Neural cell (in vitro differentiated cells): ENCODE results near the gene SYT4. TPM values are rescaled to one million over a fixed set of nuclear protein-coding genes. Genes with fewer than 3 reads are reported as not detected.

Experiments
- H2AFZ ChIP-seq: fragments of 200-600, 300-800 bp; sonication (generic), shearing (Covaris generic); 2 replicates; pipeline ENCODE4 v1.6.0; 2014; ENCODE audit warnings: low read depth, mild to moderate bottlenecking, antibody characterized with exemption, low read length, moderate library complexity
- H3F3A ChIP-seq: fragments of 200-600 bp; shearing (Covaris generic); 2 replicates; pipeline ENCODE4 v1.6.1; 2016; ENCODE audit warnings: mild to moderate bottlenecking, moderate library complexity, mixed read lengths, antibody characterized with exemption, low read length; ENCODE audit not compliant: insufficient read depth, poor library complexity, severe bottlenecking
- H3K27ac ChIP-seq: fragments of 200-600, 300-800 bp; sonication (generic), shearing (Covaris generic); 2 replicates; pipeline ENCODE4 v1.5.1; 2014; ENCODE audit warnings: mild to moderate bottlenecking, low read length, moderate library complexity
- H3K27me3 ChIP-seq: fragments of 300-800, 200-600 bp; sonication (generic), shearing (Covaris generic); 2 replicates; pipeline ENCODE4 v1.6.0; 2014; ENCODE audit warnings: mild to moderate bottlenecking, low read depth, low read length, moderate library complexity; ENCODE audit not compliant: insufficient read depth
- H3K36me3 ChIP-seq: fragments of 300-800, 200-600 bp; sonication (generic), shearing (Covaris generic); 2 replicates; pipeline ENCODE4 v1.5.1; 2014; ENCODE audit warnings: mild to moderate bottlenecking, antibody characterized with exemption, low read length, moderate library complexity; ENCODE audit not compliant: insufficient read depth
- H3K4me2 ChIP-seq: fragments of 300-800, 200-600 bp; sonication (generic), shearing (Covaris generic); 2 replicates; pipeline ENCODE4 v1.6.0; 2014; ENCODE audit warnings: mild to moderate bottlenecking, low read length
- H3K4me3 ChIP-seq: fragments of 300-800, 200-600 bp; sonication (generic), shearing (Covaris generic); 2 replicates; pipeline ENCODE4 v1.5.1; 2014; ENCODE audit warnings: mild to moderate bottlenecking, low read length, moderate library complexity
- H3K79me2 ChIP-seq: fragments of 200-600 bp; shearing (Covaris generic); replicated peaks from 2 replicates; pipeline ENCODE4 v1.6.0; 2014; ENCODE audit warnings: mild to moderate bottlenecking, low read length, moderate library complexity; ENCODE audit not compliant: insufficient read depth
- H3K9ac ChIP-seq: fragments of 300-800, 200-600 bp; sonication (generic), shearing (Covaris generic); 2 replicates; pipeline ENCODE4 v1.6.1; 2016; ENCODE audit warnings: mild to moderate bottlenecking, low read length, mixed read lengths
- H3K9me2 ChIP-seq: fragments of 200-600 bp; shearing (Covaris generic); 2 replicates; pipeline ENCODE4 v1.6.1; 2016; ENCODE audit warnings: mild to moderate bottlenecking, low read length, mixed read lengths; ENCODE audit not compliant: insufficient read depth
- H3K9me3 ChIP-seq: fragments of 200-600, 300-800 bp; sonication (generic), shearing (Covaris generic); 2 replicates; pipeline ENCODE4 v1.6.1; 2016; ENCODE audit warnings: mild to moderate bottlenecking, mixed run types, low read length, moderate library complexity, mixed read lengths
- H4K20me1 ChIP-seq: fragments of 200-600 bp; shearing (Covaris generic); 2 replicates; pipeline ENCODE4 v1.6.1; 2016; ENCODE audit warnings: mild to moderate bottlenecking, mixed run types; ENCODE audit not compliant: insufficient read depth
- EP300 ChIP-seq: fragments of 450-650 bp; conservative IDR thresholded peaks from 2 replicates; pipeline ENCODE4 v1.6.1; 2014; ENCODE audit warnings: antibody characterized with exemption, mild to moderate bottlenecking, moderate library complexity; ENCODE audit not compliant: poor library complexity, severe bottlenecking
- EZH2 ChIP-seq: fragments of 200-600, 300-800 bp; shearing (Covaris generic), sonication (generic); IDR thresholded peaks from 2 replicates; pipeline ENCODE4 v1.6.1; 2014; ENCODE audit warnings: antibody characterized with exemption, low read length, borderline replicate concordance, mild to moderate bottlenecking; ENCODE audit not compliant: insufficient read depth, poor library complexity, severe bottlenecking
- MXI1 ChIP-seq: fragments of 450-650 bp; conservative IDR thresholded peaks from 2 replicates; pipeline ENCODE4 v1.6.1; 2014; ENCODE audit warnings: antibody characterized with exemption, mild to moderate bottlenecking; ENCODE audit not compliant: poor library complexity, severe bottlenecking
- POLR2AphosphoS5 ChIP-seq: IDR thresholded peaks from 2 replicates; pipeline ENCODE4 v1.6.1; 2012
- RAD21 ChIP-seq: fragments of 450-650 bp; conservative IDR thresholded peaks from 2 replicates; pipeline ENCODE4 v1.6.1; 2014; ENCODE audit warnings: antibody characterized with exemption, mild to moderate bottlenecking, moderate library complexity
- REST ChIP-seq: IDR thresholded peaks from 2 replicates; pipeline ENCODE4 v1.6.1; 2012; ENCODE audit warnings: borderline replicate concordance
- SMC3 ChIP-seq: fragments of 450-650 bp; conservative IDR thresholded peaks from 2 replicates; pipeline ENCODE4 v1.6.1; 2014; ENCODE audit warnings: antibody characterized with exemption, mild to moderate bottlenecking, moderate library complexity; ENCODE audit not compliant: poor library complexity
- TAF1 ChIP-seq: IDR thresholded peaks from 2 replicates; pipeline ENCODE4 v1.6.1; 2012; ENCODE audit warnings: low read depth
- polyA plus RNA-seq: library from polyadenylated mRNA; depleted of rRNA; stranded (reverse); fragments of >200 nt; gene quantifications from 2 replicates; pipeline ENCODE4 v1.2.3, GENCODE V29; 2014
- TF ChIP-seq, protein P1 (sequence below): fragments of 450-650 bp; IDR thresholded peaks from 2 replicates; pipeline ENCODE4 v1.5.1; 2014; ENCODE audit warnings: antibody characterized with exemption, mild to moderate bottlenecking, moderate library complexity; ENCODE audit not compliant: poor library complexity, severe bottlenecking

The SYT4 gene
- polyA plus RNA-seq, 1 donor from 2014 or later = 167 TPM

GRCh38 chr18:43220691-43221090 lies 56.6 kb downstream of the SYT4 start:
- H4K20me1 ChIP-seq = no peaks in the 10 kb centered on the region
- no peak overlapping the region for H3K4me3 ChIP-seq
- H3K9me2 ChIP-seq = no peaks in the 10 kb centered on the region
- H3K9me3 ChIP-seq = no peaks in the 10 kb centered on the region
- H3K4me2 ChIP-seq = no peak overlapping the region
- TF ChIP-seq MXI1 (no peak), EP300 (no peak), RAD21 (no peak), REST (no peak), POLR2AphosphoS5 (no peak), EZH2 (no peak), TAF1 (no peak), SMC3 (no peak)
- TF ChIP-seq, protein P1, sequence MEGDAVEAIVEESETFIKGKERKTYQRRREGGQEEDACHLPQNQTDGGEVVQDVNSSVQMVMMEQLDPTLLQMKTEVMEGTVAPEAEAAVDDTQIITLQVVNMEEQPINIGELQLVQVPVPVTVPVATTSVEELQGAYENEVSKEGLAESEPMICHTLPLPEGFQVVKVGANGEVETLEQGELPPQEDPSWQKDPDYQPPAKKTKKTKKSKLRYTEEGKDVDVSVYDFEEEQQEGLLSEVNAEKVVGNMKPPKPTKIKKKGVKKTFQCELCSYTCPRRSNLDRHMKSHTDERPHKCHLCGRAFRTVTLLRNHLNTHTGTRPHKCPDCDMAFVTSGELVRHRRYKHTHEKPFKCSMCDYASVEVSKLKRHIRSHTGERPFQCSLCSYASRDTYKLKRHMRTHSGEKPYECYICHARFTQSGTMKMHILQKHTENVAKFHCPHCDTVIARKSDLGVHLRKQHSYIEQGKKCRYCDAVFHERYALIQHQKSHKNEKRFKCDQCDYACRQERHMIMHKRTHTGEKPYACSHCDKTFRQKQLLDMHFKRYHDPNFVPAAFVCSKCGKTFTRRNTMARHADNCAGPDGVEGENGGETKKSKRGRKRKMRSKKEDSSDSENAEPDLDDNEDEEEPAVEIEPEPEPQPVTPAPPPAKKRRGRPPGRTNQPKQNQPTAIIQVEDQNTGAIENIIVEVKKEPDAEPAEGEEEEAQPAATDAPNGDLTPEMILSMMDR = no peak
- no peak overlapping the region for H3K9ac ChIP-seq
- H3F3A ChIP-seq = no peaks in the 10 kb centered on the region
- no peaks in the 10 kb centered on the region for H3K27me3 ChIP-seq
- no peaks in the 10 kb centered on the region for H3K36me3 ChIP-seq
- no peak overlapping the region for H3K27ac ChIP-seq
- H3K79me2 ChIP-seq = no peaks in the 10 kb centered on the region
- no peak overlapping the region for H2AFZ ChIP-seq

Other genes with a start within 250 kb of the SYT4 start
- 1.1 and 2.3 TPM in 2 replicates for gene RIT2, start 161.8 kb downstream of the SYT4 start, polyA plus RNA-seq